GM18868 (cell line): Measurements from ENCODE around the gene ATPAF1.
A peak's percentile ranks its signal among the peaks of the same experiment; 100 is the strongest.

Source experiments
- ATAC-seq: cut with Tn5 transposase; IDR thresholded peaks from one replicate; pipeline ENCODE4 v1.9.1; 2021; ENCODE audit warnings: mild to moderate bottlenecking, moderate library complexity; ENCODE audit not compliant: unreplicated experiment

ATPAF1 gene

DNA sequence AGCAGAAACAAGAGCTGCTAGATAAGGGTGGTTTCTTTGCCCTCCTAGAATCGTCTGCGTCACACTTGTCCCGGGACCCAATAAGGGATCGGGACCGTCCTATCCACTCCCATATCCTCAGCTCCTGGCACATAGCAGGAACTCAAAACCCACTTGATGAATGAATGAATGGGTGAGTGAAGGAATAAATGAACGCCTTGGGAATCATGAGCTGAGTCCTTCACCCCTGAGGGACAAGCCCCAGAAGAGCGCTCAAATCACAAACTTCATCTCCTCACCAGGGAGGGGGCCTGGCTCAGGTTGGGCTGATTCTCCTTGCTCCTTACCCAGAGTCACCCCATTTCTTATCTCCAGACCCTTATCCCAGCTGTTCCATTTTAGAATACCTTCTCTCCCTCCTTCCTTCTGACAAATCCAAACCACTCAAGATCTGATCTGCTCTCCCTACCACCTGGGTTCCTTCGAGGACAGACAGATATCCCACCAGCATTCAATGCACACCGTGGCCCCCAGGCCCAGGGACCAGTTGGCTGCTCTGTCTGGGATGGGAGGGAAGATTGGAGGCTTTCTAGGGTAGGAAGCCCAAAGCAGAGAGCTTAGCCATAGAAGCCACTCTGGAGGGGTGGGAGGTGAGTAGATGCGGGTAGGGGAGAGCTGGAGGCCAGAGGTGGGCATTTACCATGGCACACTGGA is 50.9 kb downstream of the ATPAF1 start:
- peak; percentile 1 for ATAC-seq

DNA sequence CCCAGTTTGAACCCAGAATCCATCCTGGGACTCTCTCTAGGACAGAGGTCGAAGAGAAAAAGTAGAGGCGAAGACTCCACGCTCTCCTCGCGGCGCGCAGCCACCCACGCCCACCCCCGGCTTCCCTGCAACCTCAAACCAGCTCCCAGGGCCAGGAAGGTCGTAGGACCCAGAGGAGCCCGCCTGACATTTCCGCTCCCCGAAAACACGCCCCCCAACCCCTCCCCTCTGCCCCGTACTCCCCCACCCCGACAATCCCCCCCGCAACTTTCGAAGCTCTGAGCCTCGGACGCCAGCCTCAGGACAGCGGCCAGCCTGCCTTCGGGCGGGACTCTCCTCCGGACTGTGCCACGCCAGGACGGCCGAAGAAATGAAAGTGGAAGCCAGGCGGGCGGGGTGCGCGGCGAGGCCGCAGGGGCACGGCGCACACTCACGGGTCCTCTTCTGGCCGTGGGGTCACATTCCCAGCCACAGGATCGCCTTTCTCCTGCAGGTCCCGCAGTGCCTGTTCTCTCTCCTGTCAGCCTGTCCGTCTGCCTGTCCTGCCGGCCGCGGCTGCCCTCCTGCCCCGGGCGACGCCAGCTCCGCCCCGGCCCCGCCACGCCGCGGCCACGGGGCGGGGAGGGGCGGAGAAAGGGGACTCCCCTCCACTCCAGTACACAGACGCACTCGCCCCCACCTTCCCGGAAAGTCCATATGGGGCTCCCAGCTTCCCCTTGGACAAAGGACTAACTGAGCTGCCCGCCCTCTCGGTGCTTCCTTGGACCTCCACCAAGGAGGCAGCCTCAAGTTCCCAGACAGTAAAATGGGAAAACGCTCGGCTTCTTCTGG is 51.7 kb downstream of the ATPAF1 start, which contains the start of gene MOB3C:
Gene MOB3C (minus strand): TSS at position 535 of the 831 bp plus-strand sequence. CDS start 3,490 bp downstream, outside the sequence.
- ATAC-seq: peak; percentile 69

DNA sequence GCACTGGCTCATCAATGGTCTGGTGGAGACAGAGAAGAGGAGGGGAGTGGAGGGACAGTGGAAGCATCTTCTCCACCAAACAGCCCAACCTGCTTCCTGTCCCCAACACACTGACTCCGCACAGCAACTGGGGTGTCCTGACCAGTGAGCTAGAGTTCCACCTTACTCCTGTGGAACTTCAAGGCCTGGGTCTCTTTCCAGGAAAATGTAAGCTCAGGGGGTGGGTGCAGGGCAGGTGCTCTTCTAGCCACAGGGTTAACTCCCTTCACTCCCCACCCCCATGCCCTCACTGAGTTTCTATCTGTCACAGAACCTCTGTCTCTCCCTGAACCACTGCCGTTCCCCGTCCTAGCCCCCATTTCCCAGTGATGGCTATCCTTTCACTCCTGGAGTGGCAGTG is 52.4 kb downstream of the ATPAF1 start:
- ATAC-seq: no peak

DNA sequence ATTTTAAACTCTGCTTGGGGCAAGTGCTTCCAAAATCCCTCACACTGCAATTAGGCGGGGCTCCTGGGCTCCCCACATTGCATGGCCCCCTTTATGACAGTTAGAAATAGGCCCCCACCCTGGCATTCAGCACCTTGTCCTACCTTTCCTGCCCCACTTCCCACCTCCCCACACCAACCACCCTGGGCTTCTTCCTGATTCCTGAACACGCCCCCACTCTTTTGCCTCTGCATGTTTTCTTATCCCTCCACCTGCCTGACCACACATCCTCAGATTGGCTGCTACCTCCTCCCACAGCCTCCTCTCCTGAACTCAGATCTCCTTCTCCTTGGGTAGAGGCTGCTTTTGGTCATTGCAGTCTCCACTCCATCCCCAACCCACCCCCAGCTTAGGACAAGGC is 53.1 kb downstream of the ATPAF1 start:
- ATAC-seq: no peak

DNA sequence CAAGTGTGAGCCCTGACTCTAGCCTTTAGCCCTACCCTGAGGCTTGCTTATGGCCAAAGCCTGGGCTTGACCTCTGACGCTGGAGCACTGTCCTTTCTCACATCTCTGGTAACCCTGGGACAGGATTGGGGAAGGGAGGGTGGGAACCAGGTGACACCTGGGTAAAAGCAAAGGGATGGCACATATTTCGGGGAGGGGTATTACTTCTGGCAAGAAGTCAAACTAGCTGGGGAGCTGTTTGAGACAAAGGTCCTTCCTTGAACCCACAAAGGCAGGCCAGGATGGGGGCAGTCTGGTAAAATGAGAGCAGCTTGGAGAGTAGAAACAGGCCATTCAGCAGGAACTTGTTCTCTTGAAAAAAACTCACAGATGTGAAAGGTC is 53.6 kb downstream of the ATPAF1 start:
- ATAC-seq: no peak

DNA sequence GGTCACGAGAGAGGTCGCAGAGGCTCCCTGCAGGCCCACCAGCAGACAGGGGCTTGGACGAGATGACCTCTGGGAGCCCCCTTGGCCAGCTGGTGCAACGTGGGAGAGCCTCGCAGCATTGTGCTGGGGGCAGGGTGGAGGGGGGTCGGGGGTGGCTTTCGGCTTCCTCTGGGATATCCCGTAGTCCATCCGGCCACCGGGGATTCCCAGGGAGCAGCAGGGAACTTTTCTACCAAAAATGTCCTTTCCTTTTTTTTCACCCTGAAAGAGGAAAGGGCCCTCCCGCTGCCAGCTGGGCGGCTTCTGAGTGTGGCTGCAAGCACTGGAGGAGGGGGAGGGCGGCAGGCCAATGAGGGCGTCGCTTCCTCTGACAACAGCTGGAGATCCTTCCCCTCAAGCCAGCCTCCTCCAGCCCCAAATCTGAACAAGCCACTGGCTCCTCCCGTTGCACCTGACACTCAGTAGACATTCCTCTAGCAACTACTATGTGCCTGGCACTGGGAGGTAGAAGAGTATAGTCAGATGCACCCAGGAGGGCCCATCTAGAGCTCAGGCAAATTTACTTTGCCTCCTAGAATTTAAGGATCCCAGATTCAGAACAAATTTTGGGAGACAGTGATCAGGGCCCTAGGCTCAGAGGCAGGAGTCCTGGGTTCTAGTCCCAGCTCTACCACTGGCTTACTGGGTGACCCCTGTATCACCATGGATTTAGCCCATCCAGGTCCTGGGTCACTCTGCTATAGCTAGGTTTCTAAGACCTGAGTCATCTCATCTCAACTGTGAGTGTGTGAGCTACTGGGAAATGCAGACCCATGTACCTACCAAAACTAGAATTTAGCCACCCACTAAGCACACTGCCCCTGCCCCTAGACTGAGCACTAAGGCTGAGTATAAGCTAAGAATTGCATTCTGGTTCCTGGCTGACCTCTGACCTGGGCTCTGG is 54.2 kb downstream of the ATPAF1 start:
- ATAC-seq: peak; percentile 68

DNA sequence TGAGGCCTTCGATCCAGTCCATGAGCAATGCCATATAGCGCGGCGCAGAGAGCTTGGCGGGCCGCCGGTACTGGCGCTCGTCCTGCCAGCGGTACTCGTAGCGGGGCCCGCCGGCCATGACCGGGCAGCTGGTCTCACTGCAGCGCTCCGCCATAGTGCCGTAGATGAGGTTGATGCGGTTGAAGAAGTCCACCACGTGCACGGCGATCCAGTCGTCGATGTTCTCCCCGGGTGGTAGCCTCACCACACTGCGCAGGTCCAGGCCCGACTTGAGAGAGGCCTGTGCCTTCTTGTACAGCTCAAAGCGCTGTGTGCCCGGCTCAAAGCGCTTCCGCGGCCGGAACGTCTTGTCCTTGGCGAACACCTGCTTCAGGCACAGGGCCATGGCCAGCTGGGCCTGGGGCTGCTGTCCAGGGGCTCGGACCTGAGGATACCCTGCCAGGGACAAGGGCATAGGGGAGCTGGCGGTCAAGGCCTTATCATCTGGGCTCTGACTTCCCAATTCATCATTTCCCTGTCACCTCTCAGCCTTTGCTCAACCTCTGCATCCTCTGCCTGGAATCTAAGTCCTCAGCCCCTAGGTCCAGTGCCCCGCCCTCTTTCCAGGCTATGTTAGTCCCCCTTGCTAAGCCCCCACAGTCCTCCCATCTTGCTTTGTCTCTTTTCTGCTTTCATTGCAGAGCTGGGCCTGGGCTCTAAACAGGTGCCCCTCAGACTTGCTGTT is 55.1 kb downstream of the ATPAF1 start:
- no peak for ATAC-seq

DNA sequence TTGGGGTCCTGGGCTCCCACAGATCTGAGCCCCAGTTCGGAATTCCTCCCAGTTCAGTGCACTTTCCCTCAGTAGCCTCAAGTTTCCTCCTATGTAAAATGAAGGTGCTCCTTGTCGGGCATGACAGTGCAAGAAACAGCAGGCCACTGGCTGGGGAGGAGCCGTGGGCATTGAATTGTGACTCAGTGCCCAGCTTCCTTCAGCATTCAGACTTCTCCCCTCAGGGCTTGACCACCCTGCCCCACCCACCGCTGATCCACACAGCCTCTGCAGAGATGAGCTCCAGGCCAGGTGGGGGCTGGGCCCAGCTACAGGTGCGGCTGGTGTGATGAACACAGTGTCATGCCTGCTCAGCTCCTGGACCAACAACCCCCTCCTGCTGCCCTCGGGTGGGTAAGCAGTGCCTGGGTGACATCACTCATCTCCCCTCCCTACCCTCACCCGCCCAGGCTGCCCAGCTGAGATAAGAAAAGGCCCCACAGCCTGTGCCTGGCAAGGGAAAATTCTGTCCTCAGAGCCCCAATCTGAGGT is 56.4 kb downstream of the ATPAF1 start:
- no peak for ATAC-seq

DNA sequence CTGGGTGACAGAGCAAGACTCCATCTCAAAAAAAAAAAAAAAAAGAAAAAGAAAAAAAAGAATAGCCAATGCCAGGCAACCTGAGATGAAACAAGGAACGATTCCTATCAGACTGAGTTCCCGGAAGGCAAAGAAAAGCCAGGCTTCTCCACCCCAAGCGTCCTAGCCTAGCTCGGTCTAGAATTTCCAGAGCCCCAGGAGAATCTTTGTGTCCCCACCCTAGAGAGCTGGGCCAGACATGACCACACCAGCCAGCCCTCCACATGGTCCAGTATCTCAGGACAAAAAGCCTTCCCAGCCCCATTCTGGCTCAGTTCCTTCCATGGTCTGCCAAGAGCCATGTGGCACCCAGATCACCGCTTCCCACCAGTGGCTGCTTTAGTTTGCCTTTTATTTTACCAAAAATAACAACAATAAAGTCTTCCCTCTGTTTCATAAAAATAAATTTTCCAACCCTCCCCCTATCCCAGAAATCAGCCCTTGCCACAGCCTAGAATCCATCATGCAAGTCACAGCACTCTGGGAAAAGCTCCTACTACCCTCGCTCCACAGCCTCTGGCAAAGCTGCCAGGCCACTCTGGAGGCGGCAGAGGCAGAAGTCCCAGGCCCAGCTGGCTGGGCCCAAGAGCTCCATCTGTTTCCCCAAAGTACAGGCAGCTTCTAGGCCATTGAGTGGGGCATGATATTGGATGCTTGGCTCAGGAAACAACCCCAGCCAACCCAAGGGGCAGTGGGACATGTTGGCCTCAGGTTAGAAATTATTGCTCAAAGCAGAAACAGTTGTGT is 60.6 kb downstream of the ATPAF1 start:
- no peak for ATAC-seq

DNA sequence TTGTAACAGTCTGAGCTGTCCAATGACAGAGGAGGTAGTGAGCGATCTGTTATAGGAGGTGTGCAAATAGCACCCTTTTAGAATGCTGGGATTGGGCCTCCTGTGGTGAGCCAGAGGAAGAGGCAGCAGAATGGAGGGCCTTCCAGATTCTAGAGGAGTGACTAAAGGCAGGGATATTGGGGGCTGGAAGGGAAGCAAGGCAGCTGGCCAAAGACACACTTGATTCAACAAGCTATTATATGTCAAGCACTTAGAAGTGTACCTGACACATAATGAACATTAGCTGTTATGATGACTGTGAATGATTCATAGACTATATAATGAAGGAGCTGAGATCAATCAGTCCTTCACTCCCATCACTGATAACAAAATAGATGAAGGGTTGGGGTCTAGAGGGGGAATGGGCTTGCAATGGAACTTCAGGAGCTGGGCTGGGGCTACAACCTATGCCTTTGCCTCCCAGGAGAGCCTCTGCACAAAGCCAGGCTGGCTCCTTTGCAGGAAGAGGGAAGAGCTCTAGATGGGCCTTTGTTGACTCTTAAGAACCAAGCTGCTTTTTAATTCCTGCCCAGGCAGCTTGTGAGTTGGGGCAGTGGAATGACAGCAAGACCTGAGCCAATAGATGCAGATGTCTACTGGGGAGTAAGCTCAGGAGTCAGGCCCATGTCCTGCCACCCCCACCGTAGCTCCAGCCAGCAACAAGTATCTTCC is 61.8 kb downstream of the ATPAF1 start:
- no peak for ATAC-seq

DNA sequence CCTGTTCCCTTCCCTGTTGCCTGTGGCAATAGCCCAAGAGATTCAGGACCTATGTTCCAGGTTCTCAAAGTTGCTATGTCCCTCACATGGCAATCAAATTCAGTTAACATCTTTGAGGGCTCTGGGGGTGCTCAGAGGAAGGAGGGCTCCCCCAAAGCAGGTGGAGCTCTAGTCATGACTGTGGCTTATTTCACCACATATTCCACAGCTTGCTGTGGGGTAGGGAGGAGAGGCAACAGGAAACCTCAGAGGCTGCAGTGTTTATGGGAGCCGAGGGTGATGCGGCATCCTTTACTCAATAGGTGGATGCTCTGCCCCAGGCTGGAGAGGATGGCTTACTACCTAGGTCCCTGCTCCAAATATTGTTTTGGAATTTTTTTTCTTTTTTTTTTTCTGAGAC is 62.9 kb downstream of the ATPAF1 start:
- no peak for ATAC-seq

DNA sequence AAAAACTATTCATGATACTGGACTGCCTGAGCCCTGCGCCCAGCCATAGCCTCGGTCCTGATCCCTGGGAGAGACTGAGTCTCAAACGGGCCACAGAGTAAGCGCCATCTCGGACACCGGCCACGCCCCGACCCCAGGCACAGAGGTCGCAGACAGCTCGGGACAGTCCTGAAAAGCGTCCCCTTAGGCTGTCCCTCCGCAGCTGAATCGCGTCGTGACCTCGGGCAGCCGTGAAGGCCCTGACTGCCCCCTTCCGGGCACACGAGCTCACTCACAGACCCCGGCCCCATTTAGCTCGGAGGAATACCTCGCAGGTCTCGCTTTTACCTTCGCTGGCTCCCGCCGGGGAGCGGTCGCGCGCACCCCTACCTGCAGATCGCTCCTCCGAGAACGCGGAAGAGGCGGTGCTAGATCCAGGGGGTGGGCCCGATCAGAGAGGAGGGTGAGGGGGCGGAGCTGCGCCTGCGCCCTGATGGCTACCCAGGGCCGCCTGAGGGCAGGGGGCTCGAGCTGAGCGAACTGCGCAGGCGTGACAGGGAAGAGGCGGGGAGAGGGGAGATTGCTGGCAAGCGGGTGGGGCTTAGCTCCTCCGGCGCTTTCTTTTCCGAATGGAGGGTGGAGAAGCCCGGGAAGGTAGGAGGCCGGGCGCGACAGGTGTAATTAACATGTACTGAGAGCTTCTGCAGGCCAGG is 64.2 kb downstream of the ATPAF1 start, which contains the start of gene MKNK1:
Gene MKNK1 (minus strand): TSS at position 411 of the 692 bp plus-strand sequence. CDS start 20,941 bp downstream, outside the sequence.
- ATAC-seq: peak; percentile 95

DNA sequence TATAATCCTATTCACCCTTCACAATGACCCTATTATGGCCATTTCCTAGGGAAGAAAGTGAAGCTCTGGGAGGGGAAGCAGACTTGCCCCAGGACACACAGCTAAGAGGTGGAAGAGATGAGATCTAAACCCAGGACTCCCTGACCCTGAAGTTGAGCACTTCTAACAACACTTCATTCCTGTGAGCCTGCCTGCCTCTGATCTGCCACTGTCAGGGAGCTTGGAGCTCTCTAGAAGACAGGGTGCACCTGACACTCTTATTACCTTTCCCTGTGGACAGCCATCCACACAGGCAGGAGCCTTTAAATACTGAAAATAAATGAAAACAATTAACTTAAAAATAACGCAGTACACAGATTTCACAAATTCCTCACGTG is 64.7 kb downstream of the ATPAF1 start:
- ATAC-seq: peak; percentile 6

DNA sequence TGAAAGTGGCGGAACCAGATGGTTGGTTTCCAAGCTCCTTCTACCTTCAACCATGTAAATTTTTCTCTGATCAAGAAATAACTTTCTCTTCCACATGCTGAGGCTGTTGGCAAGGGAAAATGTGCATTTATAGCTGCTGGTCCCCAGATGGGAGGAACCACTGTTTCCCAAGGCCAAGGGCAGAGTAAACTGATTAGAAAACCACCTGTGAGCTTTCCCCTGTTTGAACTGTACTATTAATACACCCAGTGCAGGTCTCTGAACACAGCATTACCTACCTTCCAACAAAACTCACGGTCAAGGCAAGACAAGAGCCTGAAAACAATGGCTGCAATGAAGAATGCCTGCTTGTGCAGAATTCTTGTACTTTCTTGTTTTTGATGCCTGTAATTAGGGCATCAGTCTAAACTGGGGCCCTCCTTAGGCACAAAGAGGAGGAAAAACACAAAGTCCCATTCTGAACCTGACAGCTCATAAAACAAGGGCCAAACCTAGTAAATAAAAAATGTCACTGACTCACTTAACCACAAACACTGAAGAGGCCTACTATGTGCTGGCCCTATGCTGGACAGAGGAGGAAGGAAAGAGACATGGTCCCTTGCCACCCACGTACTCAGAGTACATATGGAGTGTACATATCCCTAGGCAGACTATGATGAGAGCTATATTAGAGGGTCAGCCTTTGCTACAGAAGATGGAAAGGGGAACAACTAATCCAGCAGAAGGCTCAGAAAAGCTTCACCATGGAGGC is 66.7 kb downstream of the ATPAF1 start:
- no peak for ATAC-seq

DNA sequence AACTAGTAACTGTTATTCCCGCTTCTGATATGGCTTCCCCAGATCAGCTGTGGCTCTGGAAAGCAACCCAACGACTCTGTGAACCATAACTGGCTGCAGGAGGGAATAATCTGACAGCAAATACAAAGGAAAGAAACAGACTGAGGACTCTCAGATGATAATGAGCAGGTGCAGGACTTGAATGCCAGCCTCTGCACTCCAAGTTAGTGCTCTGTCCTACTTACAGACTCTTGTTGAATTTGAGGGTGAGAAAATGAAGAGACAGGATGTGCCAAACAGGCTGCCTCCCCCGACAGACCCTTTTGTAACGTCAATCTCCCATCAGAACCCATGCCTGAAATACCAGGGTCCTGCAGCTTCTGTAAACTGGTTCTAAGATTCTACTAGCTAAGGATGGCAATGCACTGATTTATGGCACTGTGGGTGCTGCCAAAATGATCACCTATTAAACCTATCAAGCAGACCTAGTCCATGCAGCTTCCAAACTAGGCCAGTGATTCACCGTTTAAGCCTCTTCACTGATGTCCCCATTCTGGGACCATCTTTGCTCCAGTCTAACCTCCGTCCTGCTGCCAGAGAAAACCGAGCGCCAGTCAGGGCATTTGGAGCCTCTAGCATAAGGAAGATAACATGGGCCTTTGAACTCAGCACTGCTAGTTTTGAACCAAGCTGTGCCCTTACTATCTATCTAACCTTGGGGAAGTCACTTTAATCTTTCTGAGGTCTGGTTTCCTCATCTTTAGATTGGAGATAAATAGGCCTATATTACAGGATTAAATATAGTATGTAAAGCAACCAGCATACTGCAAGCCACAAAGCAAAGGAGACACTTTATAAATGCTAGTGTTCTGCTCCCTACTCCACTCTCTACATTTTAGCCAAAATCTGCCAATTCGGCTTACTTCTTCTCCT is 68.8 kb downstream of the ATPAF1 start:
- no peak for ATAC-seq

DNA sequence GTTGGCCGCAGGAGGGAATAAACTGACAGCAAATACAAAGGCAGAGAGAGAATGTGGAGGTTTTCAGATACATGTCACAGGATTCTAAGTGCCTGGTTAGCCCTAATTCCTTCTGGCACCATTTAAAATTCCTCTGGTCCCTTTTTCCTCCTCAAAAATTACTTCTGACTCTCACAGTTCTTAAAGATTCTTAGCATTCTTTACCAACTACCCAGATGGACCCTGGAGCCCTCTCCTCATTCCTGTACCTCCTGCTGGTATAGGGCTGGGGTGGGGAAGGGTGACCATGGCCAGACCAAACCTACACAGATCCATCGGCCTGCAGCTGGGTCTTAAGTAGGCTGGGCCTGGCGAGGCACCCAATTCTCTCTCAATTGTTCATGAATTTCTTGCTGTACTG is 71.3 kb downstream of the ATPAF1 start:
- no peak for ATAC-seq
